ENCODE results near the gene NDST4.

Gene NDST4

DNA sequence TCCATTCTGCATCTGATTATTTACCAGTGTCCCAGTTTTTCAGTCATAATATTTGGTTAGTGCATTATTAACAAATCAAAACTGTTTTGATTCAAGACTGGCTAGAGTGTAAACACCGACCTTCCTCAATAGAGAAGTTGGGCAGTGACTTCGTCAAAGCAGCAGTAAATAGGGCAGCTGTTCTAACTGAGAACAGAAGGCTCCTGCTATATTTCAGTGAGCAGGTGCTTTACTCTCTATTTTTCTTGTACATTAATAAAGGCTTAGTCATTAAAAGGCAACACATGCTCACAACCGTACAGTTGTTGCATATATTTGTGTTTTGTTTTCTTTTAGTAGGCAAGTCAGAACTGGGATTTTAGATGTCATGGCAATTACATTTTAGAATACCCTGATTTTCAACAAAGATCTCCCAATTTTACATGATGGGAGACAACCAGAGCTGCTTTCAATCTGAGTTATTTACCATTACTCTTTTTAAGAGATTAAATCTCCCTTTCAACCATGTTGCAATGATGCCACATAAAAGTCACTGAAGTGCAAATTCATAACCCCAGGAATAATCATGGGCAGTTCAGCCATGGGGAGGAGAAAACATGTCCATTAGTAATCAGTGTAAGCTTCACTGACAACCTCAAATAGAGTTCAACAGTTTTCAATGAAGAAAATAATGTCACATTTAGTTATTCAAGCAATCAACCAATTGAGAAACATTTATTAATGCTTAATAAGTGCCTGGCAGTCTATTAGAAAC lies 233.3 kb downstream of the NDST4 start:
- H3K27me3 ChIP-seq = no peaks in the 10 kb centered on the region
- no peak for DNase-seq
- no peaks in the 10 kb centered on the region for H3K36me3 ChIP-seq
- TF ChIP-seq CTCF (IDR thresholded peaks at IDR 0.05) = no peak
- H3K27ac ChIP-seq = no peak overlapping the region
- no peaks in the 10 kb centered on the region for H3K9me3 ChIP-seq
- intact Hi-C loops (cut with DNase I; ENCODE audit: low total_unique reads) = no loop called here
- H3K4me1 ChIP-seq = no peaks in the 10 kb centered on the region
- no peak overlapping the region for H3K4me3 ChIP-seq

- no peak for DNase-seq
- TF ChIP-seq CTCF (IDR thresholded peaks at IDR 0.05) = no peak
- no peaks in the 10 kb centered on the region for H3K36me3 ChIP-seq
- H3K27ac ChIP-seq = no peak overlapping the region
- H3K4me1 ChIP-seq = no peaks in the 10 kb centered on the region
- H3K4me3 ChIP-seq = no peak overlapping the region
- H3K27me3 ChIP-seq = no peaks in the 10 kb centered on the region
- no peaks in the 10 kb centered on the region for H3K9me3 ChIP-seq
- intact Hi-C loops (cut with DNase I; ENCODE audit: low total_unique reads) = no loop called here
These were observed 237.8 kb downstream of the NDST4 start for GRCh38 chr4:114875630-114876029.

DNA sequence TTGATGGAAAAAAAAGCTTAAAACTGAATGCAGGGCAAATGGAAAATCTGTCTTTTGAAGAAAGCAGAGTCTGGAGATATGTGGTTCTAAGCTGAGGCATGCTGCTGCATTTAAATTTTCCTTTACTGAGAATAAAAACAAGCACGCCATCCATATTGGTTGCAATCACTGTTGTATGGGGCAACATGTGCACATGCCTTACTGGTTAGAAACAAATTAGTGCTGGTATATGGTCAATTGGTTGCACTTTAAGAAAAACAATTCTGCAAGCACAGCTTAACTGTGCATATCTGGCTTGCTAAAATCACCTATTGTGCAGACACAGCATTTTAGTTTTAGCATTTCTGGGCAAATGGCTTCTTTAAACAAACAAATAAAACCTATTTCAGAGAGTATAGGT lies 239.1 kb downstream of the NDST4 start:
- Histone ChIP-seq H3K27me3 (no peaks in the 10 kb centered on the region), H3K9me3 (no peaks in the 10 kb centered on the region), H3K27ac (no peak overlapping the region), H3K4me1 (no peaks in the 10 kb centered on the region), H3K4me3 (no peak overlapping the region), H3K36me3 (no peaks in the 10 kb centered on the region)
- DNase-seq = no peak
- intact Hi-C loops (cut with DNase I; ENCODE audit: low total_unique reads) = no loop called here
- TF ChIP-seq CTCF (IDR thresholded peaks at IDR 0.05) = no peak

- no peak overlapping the region for H3K4me3 ChIP-seq
- no peak for DNase-seq
- no peak overlapping the region for H3K27ac ChIP-seq
- no peaks in the 10 kb centered on the region for H3K27me3 ChIP-seq
- no peaks in the 10 kb centered on the region for H3K36me3 ChIP-seq
- intact Hi-C loops (cut with DNase I; ENCODE audit: low total_unique reads) = no loop called here
- TF ChIP-seq CTCF (IDR thresholded peaks at IDR 0.05) = no peak
- no peaks in the 10 kb centered on the region for H3K9me3 ChIP-seq
- H3K4me1 ChIP-seq = no peaks in the 10 kb centered on the region
These were observed 242.4 kb downstream of the NDST4 start for GRCh38 chr4:114870987-114871386.

- H3K9me3 ChIP-seq = no peaks in the 10 kb centered on the region
- no peak for TF ChIP-seq CTCF (IDR thresholded peaks at IDR 0.05)
- H3K27ac ChIP-seq = no peak overlapping the region
- intact Hi-C loops (cut with DNase I; ENCODE audit: low total_unique reads) = no loop called here
- H3K27me3 ChIP-seq = no peaks in the 10 kb centered on the region
- H3K4me1 ChIP-seq = no peaks in the 10 kb centered on the region
- no peaks in the 10 kb centered on the region for H3K36me3 ChIP-seq
- DNase-seq = no peak
- no peak overlapping the region for H3K4me3 ChIP-seq
These were observed 246.3 kb downstream of the NDST4 start for GRCh38 chr4:114866901-114867670.
